D721Med (cell line): ENCODE measurements around the gene MTG2.

Experiments used
- DNase-seq: peaks from one replicate; pipeline ENCODE4 v3.0.0; 2011; ENCODE audit warnings: low spot score; ENCODE audit not compliant: insufficient read length
- FAIRE-seq: peaks from 2 replicates; lab custom pipeline; 2011; peaks lifted over from hg19 to GRCh38; lab: Jason Lieb, UNC
- TF ChIP-seq, protein P1 (sequence below): IDR thresholded peaks from 2 replicates; pipeline ENCODE4 v1.5.1; 2012; ENCODE audit warnings: mild to moderate bottlenecking, control low read depth; ENCODE audit not compliant: insufficient read depth; ENCODE audit errors: missing control alignments

Gene MTG2

DNA sequence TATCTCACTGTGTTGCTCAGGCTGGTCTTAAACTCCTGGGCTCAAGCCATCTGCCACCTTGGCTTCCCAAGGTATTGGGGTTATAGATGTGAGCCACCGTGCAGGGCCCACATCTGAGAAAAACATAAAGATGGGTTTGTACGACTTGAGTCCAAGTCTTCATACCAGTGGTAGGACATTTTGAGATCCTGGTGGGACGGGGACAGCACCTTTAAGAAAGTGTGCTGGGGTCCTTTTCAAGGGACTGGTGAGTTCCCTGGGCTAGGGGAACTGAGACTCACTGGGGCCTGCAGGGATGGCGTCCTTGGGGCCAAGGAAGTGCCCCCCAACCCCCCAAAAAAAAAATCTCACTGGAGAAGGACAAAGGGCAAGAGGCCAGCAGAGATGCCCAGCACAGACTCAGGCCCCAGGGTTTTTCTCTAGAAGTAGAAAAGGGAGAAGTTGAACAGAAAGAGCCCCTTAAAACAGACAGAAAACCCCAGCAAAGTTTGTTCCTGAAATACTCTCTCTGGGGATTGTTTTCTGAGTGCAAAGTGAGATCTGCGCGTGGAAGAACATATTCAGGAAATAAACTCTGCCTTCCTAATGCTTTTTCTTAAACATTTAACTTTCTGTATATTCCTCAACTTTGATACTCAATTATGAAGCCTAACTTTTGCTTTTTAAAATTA is 66.2 kb downstream of the MTG2 start:
- DNase-seq, result no peak
- FAIRE-seq, result no peak
- TF ChIP-seq, protein P1, sequence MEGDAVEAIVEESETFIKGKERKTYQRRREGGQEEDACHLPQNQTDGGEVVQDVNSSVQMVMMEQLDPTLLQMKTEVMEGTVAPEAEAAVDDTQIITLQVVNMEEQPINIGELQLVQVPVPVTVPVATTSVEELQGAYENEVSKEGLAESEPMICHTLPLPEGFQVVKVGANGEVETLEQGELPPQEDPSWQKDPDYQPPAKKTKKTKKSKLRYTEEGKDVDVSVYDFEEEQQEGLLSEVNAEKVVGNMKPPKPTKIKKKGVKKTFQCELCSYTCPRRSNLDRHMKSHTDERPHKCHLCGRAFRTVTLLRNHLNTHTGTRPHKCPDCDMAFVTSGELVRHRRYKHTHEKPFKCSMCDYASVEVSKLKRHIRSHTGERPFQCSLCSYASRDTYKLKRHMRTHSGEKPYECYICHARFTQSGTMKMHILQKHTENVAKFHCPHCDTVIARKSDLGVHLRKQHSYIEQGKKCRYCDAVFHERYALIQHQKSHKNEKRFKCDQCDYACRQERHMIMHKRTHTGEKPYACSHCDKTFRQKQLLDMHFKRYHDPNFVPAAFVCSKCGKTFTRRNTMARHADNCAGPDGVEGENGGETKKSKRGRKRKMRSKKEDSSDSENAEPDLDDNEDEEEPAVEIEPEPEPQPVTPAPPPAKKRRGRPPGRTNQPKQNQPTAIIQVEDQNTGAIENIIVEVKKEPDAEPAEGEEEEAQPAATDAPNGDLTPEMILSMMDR, result no peak

DNA sequence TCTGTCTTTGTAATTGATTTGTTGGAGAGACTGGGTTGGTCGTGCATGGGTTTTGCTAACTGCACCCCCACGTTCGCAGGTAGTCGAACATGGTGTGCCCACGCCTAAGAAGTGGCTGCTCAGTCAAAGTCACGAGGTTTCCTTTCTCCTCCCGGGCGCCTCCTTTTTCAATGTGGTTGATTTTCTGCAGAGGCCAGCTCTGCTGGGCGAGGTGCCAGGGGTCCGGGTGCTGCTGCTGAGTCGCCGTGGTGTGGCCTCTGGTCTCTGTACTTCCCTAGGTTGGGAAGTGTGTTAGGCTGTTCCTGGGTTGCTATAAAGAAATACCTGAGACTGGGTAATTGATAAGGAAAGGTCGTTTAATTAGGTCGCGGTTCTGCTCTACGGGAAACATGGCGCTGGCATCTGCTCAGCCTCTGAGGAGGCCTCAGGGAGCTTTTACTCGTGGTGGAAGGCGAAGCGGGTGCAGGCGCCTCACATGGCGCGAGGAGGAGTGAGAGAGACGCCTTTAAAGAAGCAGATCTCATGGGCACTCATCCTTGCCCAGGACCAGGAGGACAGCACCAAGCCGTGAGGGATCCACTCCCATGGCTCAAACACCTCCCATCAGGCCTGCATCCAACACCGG is 69.6 kb downstream of the MTG2 start:
- DNase-seq (no peak), FAIRE-seq (no peak)
- TF ChIP-seq, protein P1, result no peak
